Thoracic aorta (tissue), 2 donors: ENCODE measurements around the gene AHDC1. TPM values are rescaled to one million over a fixed set of nuclear protein-coding genes. Genes with fewer than 3 reads are reported as not detected.
A peak's percentile ranks its signal among the peaks of the same experiment; 100 is the strongest.

Experiments
- ATAC-seq: fragments of 150-250 bp; one replicate; pipeline ENCODE4 v1.8.0; 2017; ENCODE audit warnings: low read depth; ENCODE audit not compliant: insufficient number of reproducible peaks, low FRiP score
- DNase-seq: peaks from one replicate; pipeline ENCODE4 v3.0.0-alpha.2; 2020; ENCODE audit warnings: low spot score
- H3K27ac ChIP-seq, 2 donors: fragments of 200-600 bp; sonication (generic); 1 replicate in 1 of 2; 2 replicates in 1 of 2; pipeline ENCODE4 v1.5.1; 2016; ENCODE audit warnings: mild to moderate bottlenecking in 2 of 2, moderate library complexity in 2 of 2
- H3K27me3 ChIP-seq: fragments of 200-600 bp; sonication (generic); replicated peaks from 2 replicates; pipeline ENCODE4 v1.6.0; 2016; ENCODE audit warnings: mild to moderate bottlenecking; ENCODE audit not compliant: insufficient read depth
- H3K36me3 ChIP-seq: fragments of 200-600 bp; sonication (generic); one replicate; pipeline ENCODE4 v1.5.1; 2016
- H3K4me1 ChIP-seq, 2 donors: fragments of 200-600 bp; sonication (generic); 1 replicate in 1 of 2; 2 replicates in 1 of 2; pipeline versions ENCODE4 v1.5.1 to v1.6.0; 2016; ENCODE audit warnings: low read depth in 2 of 2, mild to moderate bottlenecking in 1 of 2; ENCODE audit not compliant: control insufficient read depth in 1 of 2
- H3K4me3 ChIP-seq: fragments of 200-600 bp; sonication (generic); 2 replicates; pipeline ENCODE4 v1.5.1; 2016; ENCODE audit warnings: mild to moderate bottlenecking
- H3K9me3 ChIP-seq: fragments of 200-600 bp; sonication (generic); 2 replicates; pipeline ENCODE4 v1.5.1; 2016
- total RNA-seq, 2 donors: library from RNA; depleted of rRNA; stranded (reverse); fragments of >200 nt; gene quantifications; one replicate each; pipeline versions ENCODE4 v1.1.0 to v1.2.3, GENCODE V29; 2016
- TF ChIP-seq, protein P1 (sequence below): fragments of 200-600 bp; sonication (generic); IDR thresholded peaks from one replicate; pipeline ENCODE4 v1.5.1; 2019; ENCODE audit warnings: antibody characterized with exemption

AHDC1 gene, protein sequence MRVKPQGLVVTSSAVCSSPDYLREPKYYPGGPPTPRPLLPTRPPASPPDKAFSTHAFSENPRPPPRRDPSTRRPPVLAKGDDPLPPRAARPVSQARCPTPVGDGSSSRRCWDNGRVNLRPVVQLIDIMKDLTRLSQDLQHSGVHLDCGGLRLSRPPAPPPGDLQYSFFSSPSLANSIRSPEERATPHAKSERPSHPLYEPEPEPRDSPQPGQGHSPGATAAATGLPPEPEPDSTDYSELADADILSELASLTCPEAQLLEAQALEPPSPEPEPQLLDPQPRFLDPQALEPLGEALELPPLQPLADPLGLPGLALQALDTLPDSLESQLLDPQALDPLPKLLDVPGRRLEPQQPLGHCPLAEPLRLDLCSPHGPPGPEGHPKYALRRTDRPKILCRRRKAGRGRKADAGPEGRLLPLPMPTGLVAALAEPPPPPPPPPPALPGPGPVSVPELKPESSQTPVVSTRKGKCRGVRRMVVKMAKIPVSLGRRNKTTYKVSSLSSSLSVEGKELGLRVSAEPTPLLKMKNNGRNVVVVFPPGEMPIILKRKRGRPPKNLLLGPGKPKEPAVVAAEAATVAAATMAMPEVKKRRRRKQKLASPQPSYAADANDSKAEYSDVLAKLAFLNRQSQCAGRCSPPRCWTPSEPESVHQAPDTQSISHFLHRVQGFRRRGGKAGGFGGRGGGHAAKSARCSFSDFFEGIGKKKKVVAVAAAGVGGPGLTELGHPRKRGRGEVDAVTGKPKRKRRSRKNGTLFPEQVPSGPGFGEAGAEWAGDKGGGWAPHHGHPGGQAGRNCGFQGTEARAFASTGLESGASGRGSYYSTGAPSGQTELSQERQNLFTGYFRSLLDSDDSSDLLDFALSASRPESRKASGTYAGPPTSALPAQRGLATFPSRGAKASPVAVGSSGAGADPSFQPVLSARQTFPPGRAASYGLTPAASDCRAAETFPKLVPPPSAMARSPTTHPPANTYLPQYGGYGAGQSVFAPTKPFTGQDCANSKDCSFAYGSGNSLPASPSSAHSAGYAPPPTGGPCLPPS (N-terminal part only)
- 10 to 100 TPM; 38.3 to 55.4 TPM for total RNA-seq

DNA sequence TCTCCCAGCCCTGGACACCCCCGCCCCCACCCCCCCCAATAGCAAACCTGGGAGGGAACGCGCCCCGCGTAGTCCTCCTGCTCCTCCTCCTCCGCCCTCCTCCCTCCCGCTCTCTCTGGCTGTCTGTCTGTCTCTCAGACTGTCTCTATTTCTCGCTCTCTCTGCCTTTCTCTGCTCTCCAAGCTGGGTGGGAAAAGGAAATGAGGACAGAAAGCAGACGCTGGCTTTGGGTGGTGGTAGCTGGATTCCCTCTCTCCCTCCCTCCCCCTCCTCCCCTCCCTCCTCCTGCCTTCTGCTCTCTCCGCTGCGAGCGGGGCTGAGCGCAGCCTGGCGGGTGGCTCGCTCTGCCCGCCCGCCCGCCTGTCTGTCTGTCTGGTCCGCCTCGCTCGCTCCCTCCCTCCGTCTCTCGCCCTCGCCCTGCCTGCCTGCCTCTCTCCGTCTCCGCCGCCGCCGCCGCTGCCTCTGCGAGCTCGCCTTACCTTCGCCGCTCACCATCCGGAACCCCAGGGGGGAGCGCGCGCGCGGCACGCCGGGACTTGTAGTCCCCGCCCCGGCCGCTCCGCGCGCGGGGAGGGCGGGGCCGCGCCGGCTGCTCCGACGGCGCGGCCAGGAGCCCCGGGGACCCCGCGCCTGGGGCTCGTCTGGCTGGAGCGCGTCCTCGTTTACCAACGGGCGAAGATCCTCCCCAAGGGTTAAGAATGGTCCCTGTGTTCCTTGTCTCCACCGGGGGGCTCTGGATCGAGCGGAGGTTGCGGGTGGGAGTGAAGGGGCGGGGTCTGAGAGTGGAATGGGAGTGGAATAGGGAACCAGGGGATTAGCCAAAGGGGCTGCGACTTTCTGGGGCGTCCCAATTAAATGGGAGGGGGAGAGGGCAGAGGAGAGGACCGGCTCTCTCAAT, at the start of gene AHDC1:
AHDC1 (minus strand) TSS at position 464 of the 898 bp plus-strand sequence. CDS start 52,029 bp downstream, outside the sequence.
- H3K27ac ChIP-seq, result peak within 1 kb of the TSS; percentile 93 to 94
- no peaks in the 10 kb centered on the region for H3K27me3 ChIP-seq
- no peaks in the 10 kb centered on the region for H3K9me3 ChIP-seq
- H3K36me3 ChIP-seq, result no peaks in the 10 kb centered on the region
- peak within 1 kb of the TSS; percentile 87 for H3K4me3 ChIP-seq
- H3K4me1 ChIP-seq, result peaks cover 24 to 44% of the 10 kb centered on the region in 2 donors
- peak; percentile 73 for DNase-seq
- ATAC-seq, result no peak
- TF ChIP-seq, protein P1, sequence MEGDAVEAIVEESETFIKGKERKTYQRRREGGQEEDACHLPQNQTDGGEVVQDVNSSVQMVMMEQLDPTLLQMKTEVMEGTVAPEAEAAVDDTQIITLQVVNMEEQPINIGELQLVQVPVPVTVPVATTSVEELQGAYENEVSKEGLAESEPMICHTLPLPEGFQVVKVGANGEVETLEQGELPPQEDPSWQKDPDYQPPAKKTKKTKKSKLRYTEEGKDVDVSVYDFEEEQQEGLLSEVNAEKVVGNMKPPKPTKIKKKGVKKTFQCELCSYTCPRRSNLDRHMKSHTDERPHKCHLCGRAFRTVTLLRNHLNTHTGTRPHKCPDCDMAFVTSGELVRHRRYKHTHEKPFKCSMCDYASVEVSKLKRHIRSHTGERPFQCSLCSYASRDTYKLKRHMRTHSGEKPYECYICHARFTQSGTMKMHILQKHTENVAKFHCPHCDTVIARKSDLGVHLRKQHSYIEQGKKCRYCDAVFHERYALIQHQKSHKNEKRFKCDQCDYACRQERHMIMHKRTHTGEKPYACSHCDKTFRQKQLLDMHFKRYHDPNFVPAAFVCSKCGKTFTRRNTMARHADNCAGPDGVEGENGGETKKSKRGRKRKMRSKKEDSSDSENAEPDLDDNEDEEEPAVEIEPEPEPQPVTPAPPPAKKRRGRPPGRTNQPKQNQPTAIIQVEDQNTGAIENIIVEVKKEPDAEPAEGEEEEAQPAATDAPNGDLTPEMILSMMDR, result no peak

DNA sequence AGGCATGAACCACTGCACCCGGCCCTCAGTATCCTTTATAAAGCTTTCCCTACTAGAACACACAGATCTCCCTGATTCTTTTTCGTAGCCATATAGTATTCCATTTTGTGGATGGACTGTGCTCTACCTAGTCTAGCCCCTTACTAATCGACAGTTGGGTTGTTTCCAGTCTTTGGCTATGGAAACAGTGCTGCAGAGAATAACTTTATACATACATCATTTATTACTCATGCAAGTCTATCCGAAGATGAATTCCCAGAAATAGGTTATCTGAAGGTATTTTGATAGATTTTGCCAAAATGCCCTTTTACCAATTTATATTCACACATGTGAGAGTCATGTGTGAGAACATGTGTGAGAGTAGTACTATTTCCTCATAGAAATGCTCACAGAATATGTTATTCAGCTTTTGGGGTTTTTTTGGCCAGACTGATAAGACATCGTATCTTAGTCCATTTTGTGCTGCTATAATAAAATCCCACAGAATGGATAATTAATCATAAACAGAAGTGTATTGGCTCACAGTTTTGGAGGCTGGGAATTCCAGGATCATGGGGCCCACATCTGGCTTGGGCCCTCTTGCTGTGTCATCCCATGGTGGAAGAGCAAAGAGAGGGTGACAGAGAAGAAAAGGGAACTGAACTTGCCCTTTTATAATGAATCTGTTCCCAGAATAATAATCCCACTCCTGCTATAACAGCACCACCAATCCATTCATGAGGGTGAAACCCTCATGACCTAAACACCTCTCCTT, 48.3 kb upstream of the AHDC1 start:
- no peak overlapping the region for H3K4me3 ChIP-seq
- ATAC-seq (no peak), DNase-seq (no peak)
- no peak overlapping the region for H3K27ac ChIP-seq
- H3K4me1 ChIP-seq, result peaks cover 15 to 28% of the 10 kb centered on the region in 2 donors
- H3K9me3 ChIP-seq, result no peaks in the 10 kb centered on the region
- TF ChIP-seq, protein P1, result no peak
- no peaks in the 10 kb centered on the region for H3K36me3 ChIP-seq
- no peaks in the 10 kb centered on the region for H3K27me3 ChIP-seq

DNA sequence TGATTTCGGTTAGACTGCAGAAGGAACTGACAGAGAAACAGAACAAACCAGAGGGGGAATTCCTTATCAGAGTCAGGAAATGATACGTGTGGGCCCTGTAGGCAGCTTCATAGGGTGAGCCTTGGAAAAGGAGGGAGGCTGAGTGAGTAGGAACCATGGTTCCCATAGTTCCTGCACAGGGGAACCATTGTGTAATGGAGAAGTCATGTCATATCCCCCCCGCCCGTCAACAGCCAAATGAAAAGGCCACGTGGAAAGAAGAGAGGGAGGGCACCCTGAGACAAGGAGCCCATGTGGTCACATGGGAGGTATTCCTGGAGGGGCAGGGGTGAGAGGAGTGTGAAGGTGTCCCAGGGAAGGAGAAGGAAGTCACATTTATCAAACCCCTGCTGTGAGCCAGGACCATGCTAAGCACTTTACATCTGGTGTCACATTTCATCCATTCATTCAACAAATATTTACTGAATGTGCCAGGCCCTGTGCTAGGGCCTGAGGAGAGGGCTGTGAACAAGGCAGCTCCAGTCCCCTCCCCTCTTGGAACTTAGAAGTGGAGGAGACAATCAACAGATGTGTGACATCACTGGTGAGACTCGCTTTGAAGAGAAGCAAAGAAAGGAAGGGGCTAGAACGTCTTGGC, 46.7 kb upstream of the AHDC1 start:
- H3K4me3 ChIP-seq, result no peak overlapping the region
- H3K9me3 ChIP-seq, result no peaks in the 10 kb centered on the region
- no peaks in the 10 kb centered on the region for H3K36me3 ChIP-seq
- peaks cover 12 to 20% of the 10 kb centered on the region in 2 donors for H3K4me1 ChIP-seq
- no peak overlapping the region for H3K27ac ChIP-seq
- TF ChIP-seq, protein P1, result no peak
- ATAC-seq (no peak), DNase-seq (no peak)
- no peaks in the 10 kb centered on the region for H3K27me3 ChIP-seq

DNA sequence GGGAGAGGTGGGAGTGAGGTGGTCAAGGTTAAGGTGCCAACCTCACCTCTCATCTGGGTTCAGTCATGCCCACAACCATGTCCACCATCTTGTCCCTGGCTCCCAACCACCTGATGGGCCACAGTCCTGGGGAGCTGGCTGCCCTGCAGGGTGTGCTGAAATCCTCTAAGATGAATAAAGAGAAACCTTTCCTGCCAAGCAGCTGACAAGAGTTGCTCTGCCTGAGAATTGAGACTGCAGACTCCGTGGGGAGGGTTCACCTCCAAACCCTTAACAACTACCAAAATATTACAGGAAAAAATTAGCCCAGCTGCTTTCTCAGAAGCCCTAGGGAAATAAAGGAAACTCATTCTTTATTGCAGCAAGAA, 46.2 kb upstream of the AHDC1 start:
- H3K4me3 ChIP-seq, result no peak overlapping the region
- peaks cover 12 to 20% of the 10 kb centered on the region in 2 donors for H3K4me1 ChIP-seq
- TF ChIP-seq, protein P1, result no peak
- H3K27me3 ChIP-seq, result no peaks in the 10 kb centered on the region
- H3K27ac ChIP-seq, result no peak overlapping the region
- DNase-seq (no peak), ATAC-seq (no peak)
- H3K36me3 ChIP-seq, result no peaks in the 10 kb centered on the region
- no peaks in the 10 kb centered on the region for H3K9me3 ChIP-seq
